ENCODE measurements around the gene KCNMA1. TPM values are rescaled to one million over a fixed set of nuclear protein-coding genes. Genes with fewer than 3 reads are reported as not detected.
A peak's percentile ranks its signal among the peaks of the same experiment; 100 is the strongest.

Gene KCNMA1
- total and polyA plus RNA-seq, 7 donors: 15.3 to 427 (median 256) TPM

DNA sequence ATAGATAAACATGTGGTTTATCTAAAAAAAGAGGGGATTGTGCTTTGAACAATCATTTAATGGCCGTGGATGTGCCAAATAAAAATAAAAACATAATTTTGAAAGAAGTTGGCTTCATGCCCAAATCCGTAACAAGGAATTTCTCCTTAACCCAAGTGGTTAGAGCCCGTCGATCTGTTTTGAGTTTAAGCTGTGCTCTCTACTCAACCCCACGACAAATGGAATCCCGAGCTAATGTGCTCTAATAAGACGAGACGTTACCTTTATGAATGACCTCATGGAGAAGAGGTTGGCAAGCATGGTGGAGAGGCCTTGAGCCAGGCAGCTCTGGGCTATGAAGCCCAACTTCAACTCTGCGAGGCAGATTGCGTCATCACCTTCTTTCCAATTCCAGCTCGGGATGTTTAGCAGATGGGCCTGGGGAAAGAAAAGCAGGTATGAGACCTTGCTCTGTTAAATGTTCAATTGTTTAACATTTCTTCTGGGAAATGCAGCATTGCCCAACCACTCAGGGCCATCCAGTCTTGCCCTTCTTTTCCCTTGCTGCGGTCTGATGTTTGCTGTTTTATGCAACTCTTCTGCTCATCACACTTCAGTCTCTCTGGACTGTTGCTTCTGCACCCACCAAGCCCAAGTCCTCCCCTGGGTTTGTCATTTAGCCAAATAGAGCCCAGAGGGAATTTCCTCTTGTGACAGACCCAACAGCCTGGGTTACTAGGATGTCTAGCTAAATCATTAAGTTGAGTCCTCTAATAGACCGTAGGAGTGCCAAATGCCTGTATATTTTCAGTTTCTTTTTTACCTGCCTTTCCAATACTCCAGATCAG, 564.6 kb downstream of the KCNMA1 start:
- peaks cover 0 to 54% (median 38%) of the 10 kb centered on the region in 4 donors for H3K4me1 ChIP-seq

DNA sequence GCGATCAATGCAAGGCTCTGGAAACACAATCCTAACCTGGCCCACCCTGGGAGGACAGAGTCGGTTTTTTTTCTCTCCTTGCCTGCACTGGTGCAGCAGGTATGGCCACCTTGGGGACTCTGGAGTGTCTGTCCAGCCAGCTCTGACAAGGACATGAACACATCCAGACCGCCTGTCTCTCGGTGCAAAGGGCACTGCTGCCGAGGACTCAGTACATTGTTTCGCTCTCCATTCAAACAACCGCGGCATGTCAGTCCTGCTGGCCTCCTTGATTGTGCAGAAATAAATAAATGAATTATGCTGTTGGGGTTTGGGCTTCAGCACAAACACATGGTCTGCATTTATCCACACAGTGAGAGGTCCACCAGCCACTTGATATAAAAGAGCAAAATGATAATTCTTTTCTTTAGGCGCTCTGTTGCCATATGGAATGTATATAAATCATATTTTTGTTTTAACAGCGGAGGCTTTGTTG, 565.2 kb downstream of the KCNMA1 start:
- Histone ChIP-seq H3K4me3 (no peak overlapping the region), H3K27me3 (no peaks in the 10 kb centered on the region), H3K27ac (peak overlapping the region in 3 of 4 donors; percentile 66 to 82 (median 77)), H3K36me3 (peaks cover 6 to 27% (median 15%) of the 10 kb centered on the region in 4 donors), H3K4me1 (peaks cover 0 to 48% (median 35%) of the 10 kb centered on the region in 4 donors), H3K9me3 (no peaks in the 10 kb centered on the region)
- 80 to 88% methylated on average over 10 of the region's 10 CpGs for WGBS, 2 donors
- intact Hi-C loops (cut with DNase I): loop anchor here (5.0 kb wide), 1 partner anchor 550 kb away; no protein-coding TSS in a partner anchor
- TF ChIP-seq, protein P1, sequence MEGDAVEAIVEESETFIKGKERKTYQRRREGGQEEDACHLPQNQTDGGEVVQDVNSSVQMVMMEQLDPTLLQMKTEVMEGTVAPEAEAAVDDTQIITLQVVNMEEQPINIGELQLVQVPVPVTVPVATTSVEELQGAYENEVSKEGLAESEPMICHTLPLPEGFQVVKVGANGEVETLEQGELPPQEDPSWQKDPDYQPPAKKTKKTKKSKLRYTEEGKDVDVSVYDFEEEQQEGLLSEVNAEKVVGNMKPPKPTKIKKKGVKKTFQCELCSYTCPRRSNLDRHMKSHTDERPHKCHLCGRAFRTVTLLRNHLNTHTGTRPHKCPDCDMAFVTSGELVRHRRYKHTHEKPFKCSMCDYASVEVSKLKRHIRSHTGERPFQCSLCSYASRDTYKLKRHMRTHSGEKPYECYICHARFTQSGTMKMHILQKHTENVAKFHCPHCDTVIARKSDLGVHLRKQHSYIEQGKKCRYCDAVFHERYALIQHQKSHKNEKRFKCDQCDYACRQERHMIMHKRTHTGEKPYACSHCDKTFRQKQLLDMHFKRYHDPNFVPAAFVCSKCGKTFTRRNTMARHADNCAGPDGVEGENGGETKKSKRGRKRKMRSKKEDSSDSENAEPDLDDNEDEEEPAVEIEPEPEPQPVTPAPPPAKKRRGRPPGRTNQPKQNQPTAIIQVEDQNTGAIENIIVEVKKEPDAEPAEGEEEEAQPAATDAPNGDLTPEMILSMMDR (IDR thresholded peaks at IDR 0.05): no peak
- TF ChIP-seq EP300 (IDR thresholded peaks at IDR 0.05) (no peak), POLR2A (IDR thresholded peaks at IDR 0.05) (no peak), POLR2AphosphoS5 (IDR thresholded peaks at IDR 0.05) (no peak)
- no peak for DNase-seq

More for the DNA sequence above, 564.6 kb downstream of the KCNMA1 start:
- DNase-seq: peak; percentile 96
- TF ChIP-seq, protein P1 (IDR thresholded peaks at IDR 0.05): no peak
- peak; percentile 98 to 99 (median 99) for TF ChIP-seq POLR2AphosphoS5 (IDR thresholded peaks at IDR 0.05)
- peak; percentile 78 to 97 (median 90) for TF ChIP-seq EP300 (IDR thresholded peaks at IDR 0.05)
- H3K36me3 ChIP-seq: peaks cover 6 to 27% (median 15%) of the 10 kb centered on the region in 4 donors
- no peak overlapping the region for H3K4me3 ChIP-seq
- peak overlapping the region; percentile 20 to 82 (median 72) for H3K27ac ChIP-seq
- intact Hi-C loops (cut with DNase I): loop anchor here (1.0 to 5.0 kb wide), 2 partner anchors 551 to 821 kb away; no protein-coding TSS in a partner anchor
- no peaks in the 10 kb centered on the region for H3K9me3 ChIP-seq
- 80 to 84% methylated on average over 13 of the region's 13 CpGs for WGBS, 2 donors
- H3K27me3 ChIP-seq: no peaks in the 10 kb centered on the region

DNA sequence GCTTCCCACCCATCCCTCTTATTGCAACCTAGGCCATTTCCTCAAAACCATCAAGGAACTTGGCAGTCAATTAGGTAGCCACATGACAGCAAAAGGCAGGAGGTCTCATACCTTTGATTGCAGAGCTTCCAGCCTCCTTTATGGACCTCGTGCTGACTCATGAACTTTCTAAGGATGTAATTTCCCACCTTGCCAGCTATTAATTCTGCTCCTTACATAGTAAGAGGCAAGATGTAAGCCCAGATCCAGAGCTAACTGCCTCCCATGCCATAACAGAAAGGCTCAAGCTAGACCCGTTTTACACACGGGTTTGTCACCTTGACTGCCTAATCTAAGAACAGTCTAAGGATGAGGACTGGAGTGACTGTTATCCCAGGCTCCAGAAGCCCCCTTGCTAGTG, 565.7 kb downstream of the KCNMA1 start:
- WGBS, 2 donors: 43 to 78% methylated on average over 3 of the region's 3 CpGs
- Histone ChIP-seq H3K9me3 (no peaks in the 10 kb centered on the region), H3K36me3 (peaks cover 6 to 27% (median 16%) of the 10 kb centered on the region in 4 donors), H3K27me3 (no peaks in the 10 kb centered on the region), H3K27ac (peak overlapping the region in 3 of 4 donors; percentile 66 to 82 (median 77)), H3K4me1 (peaks cover 0 to 45% (median 34%) of the 10 kb centered on the region in 4 donors), H3K4me3 (no peak overlapping the region)
- DNase-seq: no peak
- intact Hi-C loops (cut with DNase I): loop anchor here (5.0 kb wide), 1 partner anchor 550 kb away; no protein-coding TSS in a partner anchor
- TF ChIP-seq POLR2A (IDR thresholded peaks at IDR 0.05): no peak

DNA sequence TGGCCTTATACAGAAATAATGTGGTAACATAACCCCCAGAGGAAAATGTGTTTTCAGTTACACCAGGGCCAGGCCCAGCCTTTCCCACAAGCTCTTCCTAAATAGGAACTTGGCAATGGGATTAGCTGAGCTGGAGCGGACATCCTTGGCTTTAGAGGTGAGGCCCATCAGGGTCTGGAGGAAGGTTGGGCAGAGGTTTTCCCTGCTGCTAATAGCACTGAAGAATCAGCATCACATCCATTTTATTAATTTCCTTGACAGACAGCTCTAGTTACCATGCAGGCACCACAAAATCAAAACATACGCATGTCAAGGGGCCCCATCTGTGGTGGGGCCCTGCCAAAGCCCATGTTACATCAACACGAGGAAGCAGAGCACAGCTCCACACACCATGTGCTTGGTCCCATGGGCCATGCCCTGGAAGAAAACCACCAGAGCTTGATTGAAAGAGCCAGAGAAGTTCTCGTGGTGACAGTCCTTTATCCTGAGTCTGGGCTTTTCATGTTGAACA, 566.6 kb downstream of the KCNMA1 start:
- peaks cover 0 to 40% (median 34%) of the 10 kb centered on the region in 4 donors for H3K4me1 ChIP-seq
- 80 to 90% methylated on average over 4 of the region's 4 CpGs for WGBS, 2 donors
- DNase-seq: peak; percentile 69
- H3K4me3 ChIP-seq: no peak overlapping the region
- no peaks in the 10 kb centered on the region for H3K9me3 ChIP-seq
- TF ChIP-seq POLR2AphosphoS5 (IDR thresholded peaks at IDR 0.05) (peak in 1 of 4 donors; percentile 9), EP300 (IDR thresholded peaks at IDR 0.05) (no peak)
- TF ChIP-seq, protein P1 (IDR thresholded peaks at IDR 0.05): no peak
- peaks cover 6 to 29% (median 16%) of the 10 kb centered on the region in 4 donors for H3K36me3 ChIP-seq
- H3K27me3 ChIP-seq: no peaks in the 10 kb centered on the region
- intact Hi-C loops (cut with DNase I): loop anchor here (5.0 kb wide), 1 partner anchor 549 kb away; no protein-coding TSS in a partner anchor
- peak overlapping the region in 1 of 4 donors; percentile 77 for H3K27ac ChIP-seq

DNA sequence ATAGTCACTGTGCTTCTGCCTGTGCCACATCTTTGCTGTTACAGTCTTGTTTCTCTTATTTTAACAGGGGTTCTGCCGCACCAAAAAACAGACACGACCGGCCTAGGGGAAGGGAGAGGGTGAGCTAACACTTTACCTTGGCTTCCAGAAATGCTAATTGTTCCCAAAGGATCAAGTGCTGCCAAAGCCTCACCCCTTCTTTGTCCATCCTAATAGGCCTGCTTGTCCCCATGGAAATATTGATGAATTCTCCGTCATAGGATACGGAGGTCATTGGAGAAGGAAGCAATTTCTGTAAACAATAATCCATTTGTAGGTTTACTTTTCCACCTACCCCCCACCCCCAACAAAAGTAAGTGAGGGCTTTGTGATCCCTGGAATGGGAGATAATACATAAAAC, 567.3 kb downstream of the KCNMA1 start:
- WGBS, 2 donors: 95 to 97% methylated on average over 5 of the region's 5 CpGs
- Histone ChIP-seq H3K27ac (no peak overlapping the region), H3K4me3 (no peak overlapping the region), H3K27me3 (no peaks in the 10 kb centered on the region), H3K36me3 (peaks cover 6 to 29% (median 18%) of the 10 kb centered on the region in 4 donors), H3K9me3 (no peaks in the 10 kb centered on the region), H3K4me1 (peaks cover 0 to 33% (median 28%) of the 10 kb centered on the region in 4 donors)
- intact Hi-C loops (cut with DNase I): loop anchor here (5.0 kb wide), 1 partner anchor 548 kb away; no protein-coding TSS in a partner anchor
- no peak for DNase-seq
- TF ChIP-seq POLR2A (IDR thresholded peaks at IDR 0.05): no peak
- no peak for TF ChIP-seq POLR2AphosphoS5 (IDR thresholded peaks at IDR 0.05)
- TF ChIP-seq, protein P1 (IDR thresholded peaks at IDR 0.05): no peak
- TF ChIP-seq EP300 (IDR thresholded peaks at IDR 0.05): no peak
